GM08714 (cell line): ENCODE measurements around the gene PLEKHG5.
"Not testable (repeated sequence)": the region's sequence is repeated elsewhere in the genome, so short reads cannot be mapped to it uniquely, and the experiment has no call there.

Source experiments
- H3K4me3 ChIP-seq: fragments of 200-500 bp; sonication (Bioruptor generic); 2 replicates; pipeline ENCODE4 v1.5.1; 2014; ENCODE audit warnings: mild to moderate bottlenecking, low read length, inconsistent platforms
- ZNF274 ChIP-seq: IDR thresholded peaks from 2 replicates; pipeline ENCODE4 v1.6.1; 2012; ENCODE audit warnings: mild to moderate bottlenecking, low read depth, low read length

PLEKHG5 gene

DNA sequence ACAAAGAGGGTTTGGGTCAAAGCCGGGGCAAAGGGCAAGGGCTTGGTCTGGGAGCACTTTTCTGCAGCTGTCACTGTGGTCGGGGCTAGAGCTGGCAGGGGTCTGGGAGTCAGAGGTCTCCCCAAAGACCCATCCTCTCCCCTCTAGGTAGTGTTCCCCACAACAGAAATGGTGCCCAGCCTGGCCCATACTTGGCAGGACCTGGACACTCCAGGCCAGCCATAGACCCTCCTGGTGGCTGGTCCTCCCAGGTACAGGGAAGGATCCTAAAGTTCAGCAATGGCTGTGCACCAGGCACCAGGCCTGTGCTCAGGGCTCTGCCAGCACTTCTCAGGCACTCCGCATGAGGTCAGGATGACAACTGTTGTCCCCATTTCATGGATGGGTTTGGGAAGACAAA lies 55.9 kb downstream of the PLEKHG5 start:
- H3K4me3 ChIP-seq: no peak overlapping the region
- TF ChIP-seq ZNF274: no peak

DNA sequence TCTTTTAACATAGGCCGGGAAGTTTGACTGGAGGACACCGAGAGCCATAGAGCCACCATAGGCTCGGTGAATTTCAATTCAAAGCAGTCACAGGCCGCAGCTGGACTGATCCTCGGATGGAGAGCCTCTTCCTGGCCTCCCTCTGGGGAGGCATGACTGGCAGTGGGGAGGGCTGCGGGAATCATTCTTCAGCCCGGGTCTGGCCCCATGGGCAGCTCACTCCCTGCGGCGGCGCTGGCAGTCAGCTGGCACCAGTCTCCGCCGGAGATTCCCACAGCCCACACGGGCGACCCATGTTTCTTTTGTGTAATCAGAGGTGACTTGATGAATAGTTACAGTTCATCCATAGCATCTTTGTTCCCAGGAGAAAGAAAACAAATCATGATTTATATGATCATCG lies 56.3 kb downstream of the PLEKHG5 start:
- no peak overlapping the region for H3K4me3 ChIP-seq
- no peak for TF ChIP-seq ZNF274

DNA sequence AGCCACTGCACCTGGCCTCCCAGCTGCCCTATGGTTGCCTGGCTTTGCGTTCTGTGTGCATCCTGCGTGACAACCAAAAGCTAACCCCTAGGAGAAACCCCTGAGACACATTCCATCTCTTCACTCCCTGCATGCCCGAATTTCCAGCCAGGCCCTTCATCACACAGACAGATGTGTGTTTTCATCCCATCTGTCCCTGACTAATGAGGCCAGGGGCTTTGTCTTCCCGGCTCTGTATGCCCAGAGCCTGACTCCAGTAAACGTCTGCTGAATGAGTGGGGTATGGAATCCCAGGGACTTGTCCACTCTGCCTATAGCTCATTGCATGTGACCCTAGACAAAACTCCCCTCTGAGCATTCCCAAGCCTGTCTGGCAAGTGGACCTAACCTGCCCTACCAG lies 57.3 kb downstream of the PLEKHG5 start:
- TF ChIP-seq ZNF274: no peak

DNA sequence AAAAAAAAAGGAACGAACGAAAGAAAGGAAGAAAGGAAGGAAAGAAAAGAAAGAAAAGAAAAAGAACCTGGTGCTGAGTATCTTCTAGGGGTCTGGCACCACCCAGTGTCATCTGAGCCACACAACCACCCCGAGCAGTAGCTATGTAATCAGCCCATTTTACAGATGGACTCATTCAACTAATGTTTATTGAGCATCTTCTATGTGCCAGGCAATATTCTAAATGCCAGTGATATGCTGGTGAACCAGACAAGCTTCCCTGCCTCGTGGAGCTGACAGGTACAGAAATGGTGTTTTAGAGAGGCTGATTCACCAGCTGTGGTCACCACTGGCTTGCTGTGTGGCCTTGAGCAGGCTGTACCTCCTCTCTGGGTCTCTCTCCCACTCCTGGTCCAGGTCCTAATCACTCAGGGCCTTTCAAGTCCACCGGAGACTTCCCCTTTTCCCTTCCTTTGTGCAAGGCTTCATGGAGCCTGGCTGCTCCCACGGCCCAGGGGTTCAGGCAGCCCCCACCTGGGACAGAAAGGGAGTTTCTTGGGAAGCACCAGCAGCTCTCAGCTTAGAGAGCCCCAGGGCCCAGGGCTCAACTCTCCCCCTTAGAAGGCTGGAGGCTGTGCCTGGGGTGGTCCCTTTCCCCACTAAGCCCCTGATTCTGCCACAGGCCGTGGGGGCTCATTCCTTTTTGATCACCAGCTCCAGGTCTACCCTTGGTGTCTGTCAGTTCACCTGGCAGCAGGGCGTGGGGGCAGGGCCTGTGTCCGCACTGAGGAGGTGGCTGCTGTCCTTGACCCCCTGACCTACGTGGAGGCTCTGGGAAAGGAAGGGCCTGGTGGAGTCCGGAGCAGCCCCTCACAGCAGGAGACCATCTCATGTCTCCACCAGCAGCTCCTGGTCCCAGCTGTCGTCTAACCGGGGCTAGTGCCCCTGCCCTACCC lies 59.6 kb downstream of the PLEKHG5 start:
- not testable (repeated sequence) for H3K4me3 ChIP-seq

More for the DNA sequence above, 57.3 kb downstream of the PLEKHG5 start:
- H3K4me3 ChIP-seq: no peak overlapping the region

DNA sequence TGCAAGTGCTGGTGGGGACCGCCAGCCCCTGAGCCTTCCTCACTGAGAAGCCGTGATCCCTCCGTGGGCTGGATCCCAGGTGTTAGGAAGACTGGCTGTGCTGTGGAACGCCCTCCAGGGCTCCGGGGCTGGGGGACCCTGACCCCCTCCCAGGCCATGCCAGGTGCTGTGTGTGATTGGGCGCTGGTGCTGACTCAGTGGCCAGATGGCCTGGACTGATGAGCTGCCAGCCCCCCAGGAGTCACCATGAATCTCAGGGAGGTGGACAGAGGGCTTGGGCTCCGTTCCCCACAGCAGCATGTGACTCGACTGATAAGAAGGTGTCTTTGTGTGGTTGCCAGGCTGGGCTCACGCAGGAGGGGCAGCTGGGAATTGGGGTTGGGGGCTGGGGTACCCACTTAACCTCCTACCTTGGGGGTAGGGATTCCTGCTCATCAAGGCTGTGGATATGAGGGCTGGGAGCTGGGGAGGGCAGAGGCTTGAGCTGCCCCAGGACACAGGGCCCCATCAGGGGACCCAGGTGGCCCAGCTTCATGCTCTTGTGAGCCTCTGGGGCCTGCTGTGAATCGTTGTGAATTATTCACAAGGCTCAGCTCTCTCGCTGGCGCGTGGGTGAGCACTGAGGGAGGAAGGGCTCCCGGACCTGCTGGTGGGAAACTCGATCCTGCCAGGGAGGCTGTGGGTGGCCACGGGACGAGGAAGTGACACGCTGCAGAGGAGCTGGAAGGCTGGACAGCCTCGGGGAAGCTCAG lies 61.6 kb downstream of the PLEKHG5 start:
- not testable (repeated sequence) for H3K4me3 ChIP-seq

DNA sequence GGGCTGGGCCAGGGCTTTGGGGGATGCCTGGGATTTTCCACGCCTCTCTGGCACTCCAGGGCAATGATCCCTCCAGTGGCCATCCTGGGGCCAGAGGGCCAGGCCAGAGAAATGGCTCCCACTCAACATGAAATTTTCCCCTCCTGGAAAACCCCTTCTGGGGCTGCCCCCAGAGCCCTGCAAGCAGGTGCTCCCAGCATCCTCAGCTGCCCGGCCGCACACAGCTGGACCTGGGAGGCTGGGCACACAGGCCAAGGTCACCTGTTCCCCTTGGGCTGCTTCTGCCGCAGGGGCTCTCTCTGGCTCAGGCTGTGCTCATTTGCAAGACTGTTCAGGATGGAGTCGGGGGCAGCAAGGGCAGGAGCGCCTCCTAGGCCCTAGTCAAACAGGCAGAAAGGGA lies 63.0 kb downstream of the PLEKHG5 start:
- not testable (repeated sequence) for H3K4me3 ChIP-seq

DNA sequence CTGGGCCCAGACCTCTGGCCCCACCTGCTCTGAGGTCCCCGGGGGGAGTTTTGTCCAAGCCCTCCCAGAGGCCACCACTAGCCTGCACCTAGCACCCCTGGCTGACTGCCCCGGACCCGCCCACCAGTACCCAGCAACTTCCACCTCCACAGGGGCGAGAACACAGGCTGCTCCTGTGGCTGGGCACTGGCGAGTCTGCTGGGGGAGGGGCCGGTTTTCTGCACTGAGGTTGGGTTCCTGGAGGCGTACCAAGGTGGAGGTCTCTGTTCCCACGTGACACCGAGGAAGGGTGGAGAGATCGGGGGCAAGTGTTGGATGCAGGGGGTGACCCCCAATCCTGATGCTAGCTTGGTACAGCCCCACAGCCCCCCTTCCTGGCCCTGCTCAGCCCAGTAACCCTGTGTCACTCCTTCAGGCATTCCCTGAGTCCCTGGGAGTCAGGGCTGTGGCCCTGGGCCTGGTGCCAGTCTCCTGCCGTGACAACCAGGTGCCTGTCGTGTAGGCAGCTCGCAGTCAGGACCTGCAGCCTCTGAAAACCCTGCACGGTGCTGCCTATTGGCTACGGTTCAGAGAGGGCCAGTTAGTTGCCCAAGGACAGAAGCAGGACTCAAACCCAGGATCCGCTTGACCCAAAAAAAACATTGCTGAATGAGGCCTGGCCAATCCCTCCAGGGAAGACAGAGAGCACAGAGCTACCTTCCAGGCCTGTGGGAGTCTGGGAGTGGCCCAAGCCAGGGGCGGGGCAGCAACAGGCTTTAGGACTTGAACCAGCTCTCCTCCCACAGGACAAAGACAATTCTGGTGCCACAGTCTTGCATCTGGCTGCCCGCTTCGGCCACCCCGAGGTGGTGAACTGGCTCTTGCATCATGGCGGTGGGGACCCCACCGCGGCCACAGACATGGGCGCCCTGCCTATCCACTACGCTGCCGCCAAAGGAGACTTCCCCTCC lies 63.8 kb downstream of the PLEKHG5 start:
- no peak overlapping the region for H3K4me3 ChIP-seq
- TF ChIP-seq ZNF274: no peak

DNA sequence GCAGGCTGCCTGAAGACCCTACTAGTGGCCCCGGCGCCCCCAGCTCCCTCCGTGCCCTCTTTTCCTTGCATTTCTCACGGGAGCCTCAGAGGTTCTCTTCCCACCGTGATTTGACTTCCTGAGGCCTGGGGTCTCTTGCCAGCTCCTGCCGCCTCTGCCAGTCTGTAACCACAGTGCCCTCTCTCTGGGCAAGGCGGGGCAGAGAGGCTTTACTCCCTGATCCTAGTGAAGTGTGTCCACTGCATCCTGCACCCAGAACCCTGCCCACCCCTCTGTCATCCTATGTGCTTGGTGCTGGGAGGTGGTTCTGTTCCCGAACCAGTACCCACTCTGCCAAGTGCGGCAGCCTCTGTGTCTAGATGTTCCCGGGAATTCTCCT lies 64.5 kb downstream of the PLEKHG5 start:
- H3K4me3 ChIP-seq: no peak overlapping the region
- no peak for TF ChIP-seq ZNF274

DNA sequence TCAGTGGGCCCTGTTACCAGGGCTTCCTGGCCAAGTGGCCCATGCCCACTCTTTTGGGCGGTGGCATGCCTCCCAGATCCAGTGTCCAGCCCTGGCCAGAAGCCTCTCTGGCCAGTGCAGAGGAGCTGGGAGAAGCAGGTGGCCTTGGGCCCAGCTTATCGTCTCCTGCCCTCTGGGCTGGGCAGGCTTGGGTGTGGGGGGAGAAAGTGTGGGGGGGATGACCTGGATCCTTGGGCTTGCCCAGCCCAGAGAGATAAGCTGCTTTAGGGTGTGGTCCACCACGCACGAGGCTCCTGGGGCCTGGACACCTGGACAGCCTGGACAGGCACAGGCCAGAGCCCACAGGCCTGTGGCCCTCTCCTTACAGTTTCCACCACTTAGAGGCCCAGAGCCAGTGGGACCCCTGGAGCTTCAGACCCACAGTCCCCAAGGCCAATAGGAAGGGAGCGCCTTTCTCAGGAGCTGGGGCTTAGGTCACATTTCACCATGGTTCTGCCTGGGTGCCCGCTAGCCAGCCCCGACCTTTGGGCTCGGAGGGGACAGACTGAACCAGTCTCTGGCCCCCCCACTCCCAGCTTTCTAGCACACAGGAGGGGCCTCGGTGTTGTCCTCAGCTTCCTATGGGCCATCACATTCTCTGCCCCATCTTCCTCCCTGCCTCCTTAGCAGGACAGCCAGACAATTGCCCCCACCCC lies 65.0 kb downstream of the PLEKHG5 start:
- no peak for TF ChIP-seq ZNF274
- no peak overlapping the region for H3K4me3 ChIP-seq

DNA sequence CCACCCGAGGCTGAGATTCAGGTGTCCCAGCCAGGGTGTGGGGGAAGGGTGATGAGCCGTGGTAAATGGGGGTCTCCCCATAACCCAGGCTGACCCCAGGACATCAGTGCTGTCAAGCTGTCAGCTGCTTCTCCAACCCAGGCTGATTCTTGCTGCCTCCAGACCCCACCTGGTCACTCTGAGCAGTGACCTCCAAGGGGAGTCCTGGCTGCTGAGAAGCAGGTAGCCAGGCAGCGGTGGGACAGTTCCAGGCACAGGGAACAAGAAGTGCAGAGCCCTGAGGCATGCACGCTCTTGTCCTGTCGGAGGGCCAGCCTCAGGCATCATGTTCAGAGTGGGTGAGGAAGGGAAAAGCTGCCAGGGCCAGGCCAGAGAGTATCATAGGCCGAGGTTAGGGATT lies 65.8 kb downstream of the PLEKHG5 start:
- TF ChIP-seq ZNF274: no peak
- H3K4me3 ChIP-seq: no peak overlapping the region

DNA sequence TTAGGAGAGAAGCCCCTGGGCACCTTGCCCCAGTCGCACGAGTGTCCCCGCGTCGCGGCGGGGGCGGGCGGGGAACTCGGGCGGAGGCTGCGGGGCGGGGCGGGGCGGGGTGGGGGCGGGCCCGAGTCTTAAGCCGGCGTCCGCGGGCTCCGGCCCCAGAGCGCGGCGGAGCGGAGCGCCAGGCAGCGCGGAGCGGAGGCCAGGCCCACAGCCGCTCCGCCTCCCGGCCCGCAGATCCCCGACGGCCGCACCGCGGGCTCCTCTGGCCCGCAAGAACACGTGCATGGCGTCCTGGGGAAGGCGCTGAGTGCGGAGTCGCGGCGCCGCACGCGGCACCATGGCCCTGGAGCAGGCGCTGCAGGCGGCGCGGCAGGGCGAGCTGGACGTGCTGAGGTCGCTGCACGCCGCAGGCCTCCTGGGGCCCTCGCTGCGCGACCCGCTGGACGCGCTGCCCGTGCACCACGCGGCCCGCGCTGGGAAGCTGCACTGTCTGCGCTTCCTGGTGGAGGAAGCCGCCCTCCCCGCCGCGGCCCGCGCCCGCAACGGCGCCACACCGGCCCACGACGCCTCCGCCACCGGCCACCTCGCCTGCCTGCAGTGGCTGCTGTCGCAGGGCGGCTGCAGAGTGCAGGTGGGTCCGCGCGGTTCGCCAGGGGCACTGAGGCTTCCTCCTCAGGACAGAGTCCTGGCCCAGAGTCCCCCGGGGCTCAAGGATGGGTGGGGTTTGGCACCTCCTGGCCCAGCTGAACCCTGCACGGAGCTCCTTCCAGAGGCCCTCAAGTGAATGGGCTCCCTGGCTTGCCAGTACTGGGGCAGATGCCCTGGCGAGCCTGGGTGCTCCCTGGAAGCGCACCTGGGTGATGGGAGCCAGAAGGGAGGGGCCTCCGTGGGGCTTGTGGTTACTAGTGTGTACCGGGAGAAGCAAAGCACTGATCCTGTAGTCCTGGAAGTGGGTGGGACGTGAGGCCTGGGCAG lies 66.6 kb downstream of the PLEKHG5 start, which contains the start of gene ESPN:
Gene ESPN (plus strand): TSS at position 158 of the 975 bp plus-strand sequence. CDS start 180 bp downstream, at position 338.
- TF ChIP-seq ZNF274: no peak
- H3K4me3 ChIP-seq: no peak within 1 kb of the TSS

DNA sequence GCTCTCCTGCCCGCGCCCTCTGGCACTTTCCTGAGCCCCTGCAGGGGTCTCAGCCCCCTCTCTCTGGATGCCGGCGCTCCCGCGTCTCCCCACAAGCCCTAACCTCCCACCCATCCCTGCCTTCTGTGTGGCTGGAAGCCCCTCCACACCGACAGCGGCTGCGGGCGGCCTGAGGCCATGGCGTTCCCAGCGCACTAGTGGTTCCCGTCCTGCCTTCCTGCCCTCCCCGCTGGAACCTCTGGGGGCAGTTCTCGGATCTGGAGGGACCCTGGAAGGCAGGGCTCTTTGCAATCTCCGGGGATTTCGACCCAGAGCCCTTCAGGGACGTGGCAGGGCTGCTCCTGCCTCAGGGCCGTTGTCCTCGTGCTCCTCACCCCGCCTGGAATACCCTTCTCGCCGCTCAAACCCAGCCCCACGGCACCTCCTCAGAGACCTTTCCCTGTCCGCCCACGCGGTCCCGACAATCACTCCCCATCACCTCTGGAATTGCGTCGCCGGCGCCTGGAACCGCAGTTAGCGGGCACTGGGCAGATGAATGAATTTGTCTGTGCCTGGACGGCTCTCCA lies 67.4 kb downstream of the PLEKHG5 start:
- no peak for TF ChIP-seq ZNF274
- no peak overlapping the region for H3K4me3 ChIP-seq
